Measurements from ENCODE around the gene HOXA4.

DNA sequence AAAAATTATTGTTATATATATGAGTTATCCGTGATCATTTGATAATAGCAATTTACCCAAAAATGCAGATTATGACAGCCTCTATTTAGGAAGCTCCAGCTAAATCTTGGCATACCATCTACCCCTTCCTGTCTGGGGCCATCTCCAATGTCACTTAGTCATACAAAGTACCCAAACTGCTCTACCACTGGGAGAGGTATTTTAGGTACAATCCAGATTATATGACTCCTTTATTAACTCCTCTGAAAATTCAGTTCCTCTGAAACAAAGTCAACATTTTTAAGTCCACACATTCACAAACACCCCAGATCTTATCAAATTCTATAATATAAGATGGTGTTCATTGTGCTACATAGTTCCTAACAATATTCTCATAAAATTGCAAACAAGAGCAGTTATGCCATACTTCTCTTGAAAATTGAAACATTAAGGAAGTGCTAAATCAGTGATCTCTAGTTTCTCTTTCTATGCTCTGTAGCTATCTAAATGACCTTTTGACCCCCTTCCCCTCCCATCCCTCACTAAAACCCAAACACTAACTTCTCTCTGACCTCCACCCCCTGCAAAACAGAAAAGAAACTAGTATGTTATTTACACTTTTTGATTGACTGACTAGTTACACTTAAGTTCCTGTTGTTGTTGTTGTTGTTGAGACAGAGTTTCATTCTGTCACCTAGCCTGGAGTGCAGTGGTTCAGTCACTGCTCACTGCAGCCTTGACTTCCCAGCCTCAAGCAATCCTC is 51.2 kb downstream of the HOXA4 start:
- TF ChIP-seq, protein P1, sequence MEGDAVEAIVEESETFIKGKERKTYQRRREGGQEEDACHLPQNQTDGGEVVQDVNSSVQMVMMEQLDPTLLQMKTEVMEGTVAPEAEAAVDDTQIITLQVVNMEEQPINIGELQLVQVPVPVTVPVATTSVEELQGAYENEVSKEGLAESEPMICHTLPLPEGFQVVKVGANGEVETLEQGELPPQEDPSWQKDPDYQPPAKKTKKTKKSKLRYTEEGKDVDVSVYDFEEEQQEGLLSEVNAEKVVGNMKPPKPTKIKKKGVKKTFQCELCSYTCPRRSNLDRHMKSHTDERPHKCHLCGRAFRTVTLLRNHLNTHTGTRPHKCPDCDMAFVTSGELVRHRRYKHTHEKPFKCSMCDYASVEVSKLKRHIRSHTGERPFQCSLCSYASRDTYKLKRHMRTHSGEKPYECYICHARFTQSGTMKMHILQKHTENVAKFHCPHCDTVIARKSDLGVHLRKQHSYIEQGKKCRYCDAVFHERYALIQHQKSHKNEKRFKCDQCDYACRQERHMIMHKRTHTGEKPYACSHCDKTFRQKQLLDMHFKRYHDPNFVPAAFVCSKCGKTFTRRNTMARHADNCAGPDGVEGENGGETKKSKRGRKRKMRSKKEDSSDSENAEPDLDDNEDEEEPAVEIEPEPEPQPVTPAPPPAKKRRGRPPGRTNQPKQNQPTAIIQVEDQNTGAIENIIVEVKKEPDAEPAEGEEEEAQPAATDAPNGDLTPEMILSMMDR (conservative IDR thresholded peaks at IDR 0.05; ENCODE audit: low read depth, low read length), result no peak
- TF ChIP-seq EZH2 (IDR thresholded peaks at IDR 0.05; ENCODE audit: low read length, unreplicated experiment), result no peak
